Measurements from ENCODE around the gene NELFB. TPM values are rescaled to one million over a fixed set of nuclear protein-coding genes. Genes with fewer than 3 reads are reported as not detected.
"Not testable (repeated sequence)": the region's sequence is repeated elsewhere in the genome, so short reads cannot be mapped to it uniquely, and the experiment has no call there.

NELFB gene
- polyA plus RNA-seq, 3 donors, result 17.3 to 44.2 (median 18.8) TPM

GRCh38 chr9:137256856-137257255, 1.7 kb downstream of the NELFB start:
- H3K27ac Mint-ChIP-seq, result peak overlapping the region in 1 of 7 donors; percentile 28
- Histone ChIP-seq H2AFZ (ENCODE audit: insufficient read depth, low read depth, low read length, poor library complexity, severe bottlenecking) (no peak overlapping the region), H3K27me3 (ENCODE audit: control insufficient read depth in 2 of 2, insufficient read depth in 2 of 2, low read length in 2 of 2) (no peaks in the 10 kb centered on the region), H3K9me3 (replicated peaks in 1 of 2; ENCODE audit: control insufficient read depth in 1 of 2, insufficient read depth in 1 of 2, low read length in 2 of 2) (no peaks in the 10 kb centered on the region), H3K4me1 (ENCODE audit: control insufficient read depth in 1 of 2, insufficient read depth in 2 of 2, low read length in 2 of 2) (peaks cover 19 to 27% of the 10 kb centered on the region in 2 donors), H3K4me3 (replicated peaks in 1 of 3; ENCODE audit: low read depth in 2 of 3, low read length in 3 of 3) (no peak overlapping the region), H4K20me1 (ENCODE audit: insufficient read depth, low read length) (peaks cover 25% of the 10 kb centered on the region), H3K4me2 (replicated peaks; ENCODE audit: extremely low read depth, low read length, poor library complexity, severe bottlenecking) (peak overlapping the region; percentile 98), H3K36me3 (replicated peaks in 1 of 2; ENCODE audit: control insufficient read depth in 1 of 2, insufficient read depth in 2 of 2, low read length in 2 of 2) (peaks cover 12 to 21% of the 10 kb centered on the region in 2 donors), H3K9ac (ENCODE audit: insufficient read depth, low read length, poor library complexity, severe bottlenecking) (no peak overlapping the region), H3K79me2 (ENCODE audit: insufficient read depth, low read length) (peaks cover 19% of the 10 kb centered on the region), H3K27ac (ENCODE audit: low read depth in 1 of 2, low read length in 2 of 2) (no peak overlapping the region)
- no peak for TF ChIP-seq CTCF (IDR thresholded peaks at IDR 0.05)
- 96% methylated on average over 9 of the region's 15 CpGs for WGBS (ENCODE audit: insufficient coverage)
- H3K4me1 Mint-ChIP-seq, result peaks cover 18% of the 10 kb centered on the region
- peaks cover 0 to 6% (median 6%) of the 10 kb centered on the region in 3 donors for H3K27me3 Mint-ChIP-seq (ENCODE audit: low read depth in 3 of 3)
- H3K4me3 Mint-ChIP-seq, result no peak overlapping the region
- H3K9me3 Mint-ChIP-seq, result peaks cover 0 to 3% (median 0%) of the 10 kb centered on the region in 7 donors
- DNase-seq, result no peak
- intact Hi-C loops (cut with micrococcal nuclease), result no loop called here
- H3K36me3 Mint-ChIP-seq, result peaks cover 19 to 40% of the 10 kb centered on the region in 2 donors

GRCh38 chr9:137262173-137262908, 7.2 kb downstream of the NELFB start:
- H3K27me3 ChIP-seq (ENCODE audit: control insufficient read depth in 2 of 2, insufficient read depth in 2 of 2, low read length in 2 of 2); H3K4me3 Mint-ChIP-seq; H3K79me2 ChIP-seq (ENCODE audit: insufficient read depth, low read length); H3K4me1 ChIP-seq (ENCODE audit: control insufficient read depth in 1 of 2, insufficient read depth in 2 of 2, low read length in 2 of 2); DNase-seq; H3K9me3 ChIP-seq (replicated peaks in 1 of 2; ENCODE audit: control insufficient read depth in 1 of 2, insufficient read depth in 1 of 2, low read length in 2 of 2); H3K27me3 Mint-ChIP-seq (ENCODE audit: low read depth in 3 of 3); intact Hi-C loops (cut with micrococcal nuclease); H3K27ac ChIP-seq (ENCODE audit: low read depth in 1 of 2, low read length in 2 of 2); H3K4me1 Mint-ChIP-seq; H3K9ac ChIP-seq (ENCODE audit: insufficient read depth, low read length, poor library complexity, severe bottlenecking); H2AFZ ChIP-seq (ENCODE audit: insufficient read depth, low read depth, low read length, poor library complexity, severe bottlenecking); H3K4me2 ChIP-seq (replicated peaks; ENCODE audit: extremely low read depth, low read length, poor library complexity, severe bottlenecking); H3K27ac Mint-ChIP-seq; H3K9me3 Mint-ChIP-seq; H3K4me3 ChIP-seq (replicated peaks in 1 of 3; ENCODE audit: low read depth in 2 of 3, low read length in 3 of 3): not testable (repeated sequence)
- H4K20me1 ChIP-seq (ENCODE audit: insufficient read depth, low read length), result peaks cover 24% of the 10 kb centered on the region
- TF ChIP-seq CTCF (IDR thresholded peaks at IDR 0.05), result peak; percentile 59
- WGBS (ENCODE audit: insufficient coverage), result 100% methylated on average over 3 of the region's 15 CpGs
- H3K36me3 Mint-ChIP-seq, result peaks cover 31 to 73% of the 10 kb centered on the region in 2 donors
- H3K36me3 ChIP-seq (replicated peaks in 1 of 2; ENCODE audit: control insufficient read depth in 1 of 2, insufficient read depth in 2 of 2, low read length in 2 of 2), result peaks cover 42 to 55% of the 10 kb centered on the region in 2 donors
